Thyroid gland (tissue), 4 donors: Measurements from ENCODE around the gene CACTIN.
"Not testable (repeated sequence)": the region's sequence is repeated elsewhere in the genome, so short reads cannot be mapped to it uniquely, and the experiment has no call there.

Experiments used
- CTCF ChIP-seq, 6 experiments: fragments of 200-600 bp in 3 of 6; fragments of 450-650 bp in 3 of 6; sonication (generic) in 3 of 6; IDR thresholded peaks; one replicate each; pipeline ENCODE4 v1.5.1; 2016 to 2019; ENCODE audit warnings: antibody characterized with exemption in 6 of 6, mild to moderate bottlenecking in 2 of 6, inconsistent platforms in 1 of 6, moderate library complexity in 1 of 6
- POLR2A ChIP-seq, 2 donors: fragments of 450-650 bp; IDR thresholded peaks; one replicate each; pipeline ENCODE4 v1.6.1; 2017; ENCODE audit warnings: antibody characterized with exemption in 2 of 2, mild to moderate bottlenecking in 2 of 2, moderate library complexity in 1 of 2

- not testable (repeated sequence) for TF ChIP-seq CTCF, POLR2A (IDR thresholded peaks at IDR 0.05)
Measured at GRCh38 chr19:3570042-3570441, 56.5 kb downstream of the CACTIN start.
